HG03039 (cell line): ENCODE data around the gene SCN2A.
"Not testable (repeated sequence)": the region's sequence is repeated elsewhere in the genome, so short reads cannot be mapped to it uniquely, and the experiment has no call there.

Experiments used
- ATAC-seq: cut with Tn5 transposase; IDR thresholded peaks from one replicate; pipeline ENCODE4 v1.9.1; 2021; ENCODE audit warnings: mild to moderate bottlenecking, moderate library complexity; ENCODE audit not compliant: unreplicated experiment

The SCN2A gene

GRCh38 chr2:165251366-165251765 is 12.2 kb downstream of the SCN2A start:
- ATAC-seq: no peak

- ATAC-seq: no peak
Measured at GRCh38 chr2:165253178-165253577, 14.0 kb downstream of the SCN2A start.

- ATAC-seq: no peak
Measured at GRCh38 chr2:165256618-165257017, 17.4 kb downstream of the SCN2A start.

GRCh38 chr2:165260347-165260746 is 21.1 kb downstream of the SCN2A start:
- not testable (repeated sequence) for ATAC-seq

- ATAC-seq: peak; percentile 83
Measured at GRCh38 chr2:165268754-165269153, 29.5 kb downstream of the SCN2A start.

- ATAC-seq: no peak
Measured at GRCh38 chr2:165273176-165273575, 34.0 kb downstream of the SCN2A start.

- no peak for ATAC-seq
Measured at GRCh38 chr2:165274698-165275097, 35.5 kb downstream of the SCN2A start.

GRCh38 chr2:165275932-165276331 is 36.7 kb downstream of the SCN2A start:
- ATAC-seq: no peak

- no peak for ATAC-seq
Measured at GRCh38 chr2:165277295-165277694, 38.1 kb downstream of the SCN2A start.

- ATAC-seq: no peak
Measured at GRCh38 chr2:165277860-165278656, 38.8 kb downstream of the SCN2A start.

GRCh38 chr2:165280356-165280755 is 41.1 kb downstream of the SCN2A start:
- ATAC-seq: no peak

- ATAC-seq: no peak
Measured at GRCh38 chr2:165281387-165281786, 42.2 kb downstream of the SCN2A start.

GRCh38 chr2:165283342-165283741 is 44.1 kb downstream of the SCN2A start:
- ATAC-seq: no peak

- ATAC-seq: no peak
Measured at GRCh38 chr2:165287094-165287778, 48.0 kb downstream of the SCN2A start.

- ATAC-seq: no peak
Measured at GRCh38 chr2:165289069-165289468, 49.9 kb downstream of the SCN2A start.

- ATAC-seq: peak; percentile 100
Measured at GRCh38 chr2:165293440-165294420, 54.5 kb downstream of the SCN2A start.

- no peak for ATAC-seq
Measured at GRCh38 chr2:165294912-165295311, 55.7 kb downstream of the SCN2A start.

- no peak for ATAC-seq
Measured at GRCh38 chr2:165295643-165296042, 56.4 kb downstream of the SCN2A start.

- no peak for ATAC-seq
Measured at GRCh38 chr2:165305391-165306096, 66.3 kb downstream of the SCN2A start.

- no peak for ATAC-seq
Measured at GRCh38 chr2:165307317-165307716, 68.1 kb downstream of the SCN2A start.

- ATAC-seq: no peak
Measured at GRCh38 chr2:165311949-165312348, 72.7 kb downstream of the SCN2A start.
